ENCODE data around the gene ARFGAP1. TPM values are rescaled to one million over a fixed set of nuclear protein-coding genes. Genes with fewer than 3 reads are reported as not detected.

The ARFGAP1 gene
- total and polyA plus RNA-seq, 2 of the 8 experiments (the other 6 are each of a cell fraction or from before 2014, with no cell fraction given): 93.7 to 100 TPM

DNA sequence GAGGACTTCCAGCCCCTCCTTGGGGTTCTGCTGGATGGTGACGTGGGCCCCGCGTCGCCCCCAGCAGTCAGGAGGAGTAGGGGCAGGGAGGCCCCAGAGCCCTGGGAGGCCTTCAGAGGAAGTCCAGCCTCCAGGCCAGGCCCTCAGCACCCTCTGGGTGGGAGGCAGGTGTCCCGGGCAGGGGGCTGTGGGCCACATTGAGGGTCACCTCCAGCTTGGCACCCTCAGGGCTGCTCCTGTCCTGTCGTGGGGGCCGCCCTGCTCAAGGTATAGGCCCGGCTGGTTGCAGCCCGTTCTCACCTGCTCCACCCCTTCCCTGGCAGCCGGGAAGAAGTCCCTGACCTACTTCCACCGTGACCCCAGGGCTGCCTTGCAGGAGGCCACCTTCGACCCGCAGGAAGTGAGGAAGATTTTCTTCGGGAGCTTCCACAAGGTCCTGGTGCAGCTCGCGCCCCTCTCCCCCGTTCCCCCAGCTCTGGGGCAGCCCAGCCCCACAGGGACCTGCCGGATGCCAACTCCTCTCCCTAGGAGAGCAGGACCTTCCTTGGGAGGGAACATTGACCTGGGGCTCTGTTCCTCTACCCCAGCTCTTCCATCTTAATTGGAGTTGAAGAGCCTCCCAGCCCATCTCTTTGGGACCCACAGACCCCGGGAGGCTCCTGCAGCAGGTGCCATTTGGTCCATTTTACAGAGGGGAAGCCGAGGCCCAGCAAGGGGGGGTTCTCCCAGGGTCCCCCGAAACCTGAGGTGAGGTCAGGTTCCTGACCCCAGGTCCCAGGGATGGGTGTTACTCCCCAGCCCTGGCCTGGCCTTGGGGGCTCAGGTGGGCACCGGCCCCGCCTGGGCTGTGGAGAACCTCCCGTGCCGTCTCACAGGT, 46.8 kb downstream of the ARFGAP1 start:
- no peak overlapping the region for H3K9ac ChIP-seq (replicated peaks in 1 of 4; ENCODE audit: extremely low read depth in 1 of 4, low read depth in 3 of 4, low read length in 3 of 4)
- H3K56ac ChIP-seq (replicated peaks; ENCODE audit: insufficient read length, low read depth, low read length): no peak overlapping the region
- H4K91ac ChIP-seq (replicated peaks; ENCODE audit: insufficient read length, low read length): no peak overlapping the region
- no peak overlapping the region for H2AK5ac ChIP-seq (ENCODE audit: low read depth, low read length)
- CTCF ChIA-PET (ENCODE audit: partially characterized antibody): interaction anchor here (2.4 to 6.6 kb wide), 3 partner anchors 10 to 63 kb away, joined by 13 to 45 read pairs (median 14); no protein-coding TSS in a partner anchor
- H3K79me2 ChIP-seq (ENCODE audit: control insufficient read depth in 1 of 2, insufficient read depth in 2 of 2, low read length in 2 of 2): no peaks in the 10 kb centered on the region
- no peak overlapping the region for H2BK20ac ChIP-seq (ENCODE audit: low read length)
- H3K27me3 ChIP-seq (replicated peaks in 1 of 4; ENCODE audit: control insufficient read depth in 3 of 4, extremely low read depth in 1 of 4, insufficient read depth in 3 of 4, low read length in 3 of 4): no peaks in the 10 kb centered on the region
- H2AFZ ChIP-seq (ENCODE audit: low read length): no peak overlapping the region
- H2BK120ac ChIP-seq (replicated peaks; ENCODE audit: low read depth, low read length): no peak overlapping the region
- no peaks in the 10 kb centered on the region for H3K9me3 ChIP-seq (ENCODE audit: insufficient read depth in 2 of 2, low read depth in 1 of 2, low read length in 1 of 2)
- H3K4ac ChIP-seq (replicated peaks; ENCODE audit: insufficient read length, low read depth, low read length): no peak overlapping the region
- no peak overlapping the region for H3K4me2 ChIP-seq (ENCODE audit: insufficient read depth in 1 of 2, low read depth in 2 of 2, low read length in 2 of 2)
- no peaks in the 10 kb centered on the region for H3K79me1 ChIP-seq (ENCODE audit: low read depth, low read length)
- no peak overlapping the region for H2BK15ac ChIP-seq (ENCODE audit: low read length)
- H2BK5ac ChIP-seq (ENCODE audit: low read depth, low read length): no peak overlapping the region
- H3K14ac ChIP-seq (ENCODE audit: insufficient read length): no peak overlapping the region
- H3K4me1 ChIP-seq (replicated peaks in 1 of 4; ENCODE audit: control insufficient read depth in 3 of 4, insufficient read depth in 4 of 4, low read length in 3 of 4): no peaks in the 10 kb centered on the region; a peak in 1 of 7 replicates
- 88% methylated on average over 24 of the region's 25 CpGs; no CpG with 5 or more reads in 1 of the 2 experiments for WGBS, 2 experiments (ENCODE audit: extremely low coverage in 1 of 2, insufficient coverage in 1 of 2, insufficient read length in 1 of 2, insufficient replicate concordance in 2 of 2, low coverage in 1 of 2, low lambda C conversion rate in 2 of 2, missing lambda C conversion rate in 1 of 2)
- H4K5ac ChIP-seq (ENCODE audit: insufficient read length, low read depth, low read length): no peak overlapping the region
- H3K27ac ChIP-seq (ENCODE audit: low read depth, low read length): no peak overlapping the region
- H4K20me1 ChIP-seq (replicated peaks in 1 of 2; ENCODE audit: control insufficient read depth in 1 of 2, insufficient read depth in 2 of 2, low read length in 2 of 2): no peaks in the 10 kb centered on the region
- POLR2A ChIA-PET (ENCODE audit: partially characterized antibody): interaction anchor here (0.7 kb wide), 1 partner anchor 52 kb away, joined by 3 read pairs; no protein-coding TSS in a partner anchor
- no peak overlapping the region; the same call in 1 of the 2 replicates for H3K18ac ChIP-seq (ENCODE audit: extremely low read depth, low read length)
- no peak overlapping the region for H4K8ac ChIP-seq (ENCODE audit: extremely low read depth, insufficient read depth, low read length)
- no peak overlapping the region for H3K23ac ChIP-seq (ENCODE audit: insufficient read length)
- FAIRE-seq (no peak), DNase-seq (ENCODE audit: low read depth in 1 of 2, low spot score in 2 of 2) (no peak)
- H3K4me3 ChIP-seq (ENCODE audit: extremely low read depth in 1 of 4, insufficient read depth in 2 of 4, low read depth in 3 of 4, low read length in 4 of 4): no peak overlapping the region
- H2BK12ac ChIP-seq (ENCODE audit: low read depth, low read length): no peak overlapping the region
- H3K23me2 ChIP-seq (ENCODE audit: low read depth, low read length): no peaks in the 10 kb centered on the region
- H3K36me3 ChIP-seq (ENCODE audit: control insufficient read depth in 2 of 4, insufficient read depth in 4 of 4, low read length in 3 of 4): no peaks in the 10 kb centered on the region
- no peak for TF ChIP-seq CHD2 (IDR thresholded peaks at IDR 0.05; ENCODE audit: low read length)
- TF ChIP-seq RBBP5 (IDR thresholded peaks at IDR 0.05; ENCODE audit: borderline replicate concordance, low read depth, low read length): no peak
- TF ChIP-seq EP300 (IDR thresholded peaks at IDR 0.05; ENCODE audit: borderline replicate concordance in 1 of 2, low read depth in 2 of 2, low read length in 2 of 2): no peak
- no peak for TF ChIP-seq RAD21 (IDR thresholded peaks at IDR 0.05 in 1 of 2, conservative IDR thresholded peaks at IDR 0.05 in 1 of 2; ENCODE audit: low read depth in 2 of 2, low read length in 2 of 2)
- TF ChIP-seq SP1 (IDR thresholded peaks at IDR 0.05; ENCODE audit: low read depth, low read length): no peak
- TF ChIP-seq ASH2L (IDR thresholded peaks at IDR 0.05; ENCODE audit: low read length): no peak
- TF ChIP-seq, protein P1, sequence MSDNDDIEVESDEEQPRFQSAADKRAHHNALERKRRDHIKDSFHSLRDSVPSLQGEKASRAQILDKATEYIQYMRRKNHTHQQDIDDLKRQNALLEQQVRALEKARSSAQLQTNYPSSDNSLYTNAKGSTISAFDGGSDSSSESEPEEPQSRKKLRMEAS (IDR thresholded peaks at IDR 0.05): no peak
- no peak for TF ChIP-seq SAP30 (IDR thresholded peaks at IDR 0.05; ENCODE audit: insufficient read depth, insufficient replicate concordance, low read length)
